ENCODE measurements around the gene WDR86.

The WDR86 gene

DNA sequence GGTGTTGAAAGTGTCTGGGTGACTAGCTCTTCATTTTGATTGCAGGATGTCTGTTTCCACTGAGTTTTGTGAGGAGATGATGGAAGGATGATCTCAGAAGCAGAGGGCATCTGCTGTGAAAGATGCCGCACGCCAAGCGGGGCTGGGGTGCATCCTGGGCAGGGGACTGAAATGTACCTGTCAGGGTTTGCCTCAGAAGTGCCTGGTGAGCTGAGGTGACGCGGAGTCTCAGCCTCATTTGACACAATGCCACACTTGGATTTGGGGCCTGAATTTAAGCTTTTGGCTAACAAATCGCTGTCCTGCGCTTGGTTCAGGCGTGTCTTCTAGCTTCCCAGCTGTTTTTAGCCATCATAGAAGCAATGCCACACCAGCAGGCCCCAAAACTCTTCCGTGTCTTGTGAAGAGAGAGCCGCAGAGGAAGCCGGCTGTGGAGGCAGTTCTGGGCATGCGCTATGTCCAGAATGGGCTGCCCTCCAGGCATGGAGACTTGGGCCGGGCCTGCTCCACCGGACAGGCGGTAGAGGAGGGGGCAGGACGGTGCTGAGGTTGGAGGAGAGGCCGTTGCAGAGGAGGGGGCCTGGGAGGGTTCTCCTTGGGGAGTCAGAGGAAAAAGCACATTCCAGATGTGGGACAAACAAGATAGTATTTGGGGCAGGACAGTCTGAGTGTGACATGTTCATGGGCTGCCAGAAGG, 31.2 kb downstream of the WDR86 start:
- no peak for DNase-seq

DNA sequence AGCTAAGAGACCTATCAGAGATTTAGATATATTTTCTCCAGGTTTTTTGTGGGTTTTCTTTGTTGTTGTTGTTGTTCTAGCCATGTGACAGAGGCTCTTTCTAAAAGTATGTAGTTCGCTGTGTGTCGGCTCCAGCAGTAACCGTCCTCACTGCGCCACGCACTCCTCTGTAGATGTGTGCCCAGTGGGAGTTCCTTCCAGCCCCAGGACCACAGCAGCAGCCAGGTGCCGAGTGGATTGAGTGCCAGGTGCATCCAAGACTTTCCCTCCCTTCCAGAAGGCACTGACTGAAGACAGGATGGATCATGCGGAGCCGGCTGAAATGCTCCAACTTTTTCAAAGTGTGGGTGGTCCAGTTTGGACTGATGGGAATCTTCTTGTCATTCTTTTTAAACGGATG, 31.8 kb downstream of the WDR86 start:
- no peak for DNase-seq

GRCh38 chr7:151377406-151377805, 32.4 kb downstream of the WDR86 start:
- no peak for DNase-seq

- DNase-seq = no peak
These were observed 33.5 kb downstream of the WDR86 start for GRCh38 chr7:151376218-151376902.

- no peak for DNase-seq
These were observed 34.2 kb downstream of the WDR86 start for GRCh38 chr7:151375530-151376217.

- no peak for DNase-seq
These were observed 35.1 kb downstream of the WDR86 start for GRCh38 chr7:151374726-151375125.

- no peak for DNase-seq
These were observed 35.7 kb downstream of the WDR86 start for GRCh38 chr7:151374139-151374538.

GRCh38 chr7:151373599-151373998, 36.2 kb downstream of the WDR86 start:
- DNase-seq = no peak

- no peak for DNase-seq
These were observed 37.1 kb downstream of the WDR86 start for GRCh38 chr7:151372612-151373265.

DNA sequence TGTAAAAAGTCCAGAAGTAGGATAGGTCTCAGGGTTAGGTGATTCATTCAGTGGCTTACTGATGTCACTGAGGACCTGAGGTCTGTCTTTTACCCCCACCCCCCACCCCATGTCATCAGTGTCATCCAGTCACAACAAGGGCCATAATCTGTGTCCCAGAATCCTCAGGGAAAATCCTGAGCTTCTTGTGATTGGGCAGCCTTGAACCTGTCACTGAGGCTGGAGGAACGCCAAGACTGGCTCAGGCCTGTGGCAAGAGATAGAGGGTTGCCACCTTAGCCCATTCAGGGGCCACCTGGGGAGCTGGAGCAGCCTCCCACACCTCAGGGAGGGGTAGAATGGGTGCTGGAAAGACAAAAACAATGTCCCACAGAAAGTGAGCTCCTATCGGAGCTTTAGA, 38.6 kb downstream of the WDR86 start:
- DNase-seq = no peak

GRCh38 chr7:151368136-151368571, 41.7 kb downstream of the WDR86 start:
- peak; percentile 60 for DNase-seq

GRCh38 chr7:151367284-151367683, 42.6 kb downstream of the WDR86 start:
- DNase-seq = no peak

GRCh38 chr7:151366880-151367222, 43.0 kb downstream of the WDR86 start:
- no peak for DNase-seq

- DNase-seq = no peak
These were observed 43.5 kb downstream of the WDR86 start for GRCh38 chr7:151366166-151366879.

DNA sequence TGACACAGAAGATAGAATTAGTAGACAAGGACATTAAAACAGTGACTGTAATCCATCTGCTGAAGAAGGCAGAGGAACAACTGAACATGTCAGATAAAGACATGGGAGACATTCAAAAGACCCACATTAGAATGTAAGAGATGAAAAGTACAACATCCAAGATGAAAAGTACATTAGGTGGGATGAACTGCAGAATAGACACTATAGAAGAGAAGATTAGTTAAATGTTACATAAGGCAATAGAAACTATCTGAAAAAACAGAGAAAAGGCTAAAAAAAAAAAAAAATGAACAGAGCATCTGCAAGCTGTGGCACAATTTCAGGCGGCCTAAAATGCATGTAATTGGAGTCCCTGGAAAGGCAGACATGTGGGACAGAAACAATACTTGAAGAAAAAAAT, 46.7 kb downstream of the WDR86 start:
- DNase-seq = no peak

DNA sequence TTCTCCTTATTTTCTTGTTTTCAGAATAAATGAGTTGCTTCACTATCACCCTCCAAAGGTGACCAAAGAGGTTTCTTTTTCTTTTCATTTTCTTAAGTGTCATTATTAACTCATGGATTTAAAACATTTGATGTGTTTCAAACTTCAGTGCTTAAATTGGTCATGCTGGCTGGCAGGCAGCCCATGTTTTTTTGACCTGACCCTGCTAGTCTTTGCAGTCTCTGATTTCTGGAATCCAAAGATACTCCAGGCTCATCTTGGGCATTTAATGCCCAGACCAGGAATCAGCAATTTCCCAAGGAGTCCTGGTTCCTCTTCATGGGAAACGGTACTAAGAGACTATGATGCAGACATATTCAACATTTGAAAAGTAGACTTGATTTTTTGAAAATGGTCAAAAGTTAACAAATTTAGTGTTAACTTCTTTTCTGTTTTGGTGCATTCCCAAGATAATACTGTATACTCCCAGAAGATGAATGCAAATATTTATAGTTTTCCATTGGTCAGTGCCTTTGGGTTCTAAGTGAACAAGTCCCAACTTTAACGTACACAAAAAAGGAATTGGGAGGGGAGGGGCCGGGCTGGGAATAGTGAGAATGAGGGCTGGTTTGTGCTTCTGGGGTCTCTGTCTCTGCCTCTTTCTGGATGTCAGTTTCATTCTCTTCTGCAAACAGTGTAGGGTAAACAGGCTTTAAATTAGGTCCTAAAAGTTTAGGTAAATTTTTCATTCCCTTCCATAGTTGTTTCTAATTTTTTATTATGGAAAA, 48.5 kb downstream of the WDR86 start:
- DNase-seq = no peak

- no peak for DNase-seq
These were observed 57.3 kb downstream of the WDR86 start for GRCh38 chr7:151352512-151352911.

DNA sequence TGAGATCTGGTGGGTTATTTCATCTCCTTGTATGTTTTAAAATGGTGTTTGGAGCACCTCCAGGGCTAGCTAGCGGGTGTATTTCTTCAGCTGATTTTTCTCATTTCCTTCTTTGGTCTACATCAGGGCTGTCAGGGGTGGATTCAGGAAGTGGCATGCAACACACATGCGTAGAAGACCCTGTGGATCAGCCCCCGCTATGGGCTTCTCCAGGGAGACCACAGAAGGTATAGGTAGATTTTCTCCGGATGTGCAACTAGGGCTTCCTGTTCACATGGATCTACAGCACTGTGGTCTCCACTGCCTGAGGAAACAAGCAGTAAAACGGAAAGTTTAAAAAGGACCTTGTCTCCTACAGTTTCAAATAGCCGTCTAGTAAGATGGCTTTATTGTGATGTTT, 57.9 kb downstream of the WDR86 start:
- DNase-seq = peak; percentile 17

DNA sequence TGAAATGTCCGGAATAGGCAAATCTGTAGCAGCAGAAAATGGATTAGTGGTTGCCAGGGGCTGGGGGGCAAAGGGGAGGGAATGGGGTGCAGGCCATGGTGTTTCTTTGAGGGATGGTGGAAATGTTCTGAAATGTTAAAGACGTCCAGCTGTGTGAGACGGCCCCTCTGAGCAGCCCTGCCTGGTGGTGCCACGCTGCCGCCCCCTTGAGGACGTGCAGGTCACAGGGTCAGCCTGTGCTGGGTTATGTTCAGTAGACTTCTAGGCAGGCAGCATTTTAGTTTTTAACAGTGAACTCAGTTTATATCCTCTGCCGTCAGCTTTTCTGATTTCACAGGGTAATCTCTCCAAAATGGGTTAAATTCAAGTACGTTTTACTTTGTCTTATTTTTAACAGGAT, 58.8 kb downstream of the WDR86 start:
- DNase-seq = peak; percentile 17

- no peak for DNase-seq
These were observed 60.4 kb downstream of the WDR86 start for GRCh38 chr7:151349507-151349853.

- DNase-seq = no peak
These were observed 60.9 kb downstream of the WDR86 start for GRCh38 chr7:151348970-151349369.

DNA sequence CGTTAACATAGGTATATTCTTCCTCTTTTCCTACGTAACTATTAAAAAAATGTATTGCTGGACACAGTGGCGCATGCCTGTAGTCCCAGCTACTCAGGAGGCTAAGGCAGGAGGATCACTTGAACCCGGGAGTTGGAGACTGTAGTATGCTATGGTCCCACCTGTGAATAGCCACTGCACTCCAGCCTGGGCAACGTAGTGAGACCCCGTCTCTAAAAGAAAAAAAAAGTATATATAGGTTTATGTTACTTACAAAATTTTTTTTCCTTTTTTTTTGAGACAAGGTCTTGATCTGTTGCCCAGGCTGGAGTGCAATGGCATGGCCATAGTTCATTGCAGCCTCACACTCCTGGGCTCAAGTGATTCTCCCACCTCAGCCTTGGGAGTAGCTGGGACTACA, 62.6 kb downstream of the WDR86 start:
- no peak for DNase-seq

DNA sequence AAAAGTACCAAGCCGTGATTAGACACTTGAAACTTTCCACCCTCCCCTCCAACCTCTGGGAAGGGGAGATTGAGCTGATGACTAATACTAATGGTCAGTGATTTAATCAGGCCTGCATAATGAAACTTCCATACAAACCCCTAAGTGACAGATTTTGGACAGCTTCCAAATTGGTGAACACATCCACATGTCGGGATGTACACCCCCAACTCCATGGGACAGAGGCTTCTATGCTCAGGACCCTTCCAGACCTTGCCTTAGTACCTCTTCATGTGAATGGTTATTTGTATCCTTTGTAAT, 63.4 kb downstream of the WDR86 start:
- no peak for DNase-seq
